ENCODE data around the gene SLC6A8.
"Not testable (repeated sequence)": the region's sequence is repeated elsewhere in the genome, so short reads cannot be mapped to it uniquely, and the experiment has no call there.

The SLC6A8 gene

DNA sequence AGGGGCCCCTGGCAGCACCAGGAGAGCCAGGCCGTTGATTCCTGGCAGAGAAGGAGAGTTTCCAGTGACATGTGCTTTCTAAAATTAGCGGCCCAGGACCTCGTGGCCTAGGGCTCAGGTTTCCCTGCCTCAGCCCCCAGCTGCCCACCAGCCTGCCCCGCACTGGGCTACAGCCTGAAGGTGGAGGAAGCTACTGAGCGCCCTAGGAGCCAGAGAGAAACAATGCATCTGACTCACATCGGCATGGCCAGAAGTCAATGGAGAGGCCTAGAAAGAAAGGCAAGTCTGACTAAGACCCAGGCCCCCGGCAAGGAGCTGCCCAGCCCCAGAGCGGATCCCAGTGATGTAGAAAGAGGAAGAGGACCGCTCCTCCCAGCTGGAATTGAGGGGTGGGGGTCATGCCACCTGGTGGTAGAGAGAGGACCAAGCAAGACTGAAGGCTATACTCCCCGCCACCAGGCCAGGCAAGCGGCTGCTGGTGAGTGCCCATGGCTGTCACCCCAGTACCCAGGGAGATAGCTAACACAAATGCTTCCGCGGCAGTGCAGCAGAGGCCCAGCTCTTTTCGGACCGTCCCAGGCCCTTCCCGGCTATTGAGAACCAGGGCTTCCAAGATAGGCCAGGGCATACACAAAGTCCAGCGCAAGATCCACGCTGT is 17.8 kb downstream of the SLC6A8 start:
- H3K4me3 ChIP-seq (ENCODE audit: low read depth, low read length); DNase-seq (ENCODE audit: low read depth, low spot score); in situ Hi-C loops (cut with HindIII; ENCODE audit: low sequenced_read_pairs): not testable (repeated sequence)
- peak; percentile 10 for TF ChIP-seq CTCF (IDR thresholded peaks at IDR 0.05; ENCODE audit: low read depth, low read length)

DNA sequence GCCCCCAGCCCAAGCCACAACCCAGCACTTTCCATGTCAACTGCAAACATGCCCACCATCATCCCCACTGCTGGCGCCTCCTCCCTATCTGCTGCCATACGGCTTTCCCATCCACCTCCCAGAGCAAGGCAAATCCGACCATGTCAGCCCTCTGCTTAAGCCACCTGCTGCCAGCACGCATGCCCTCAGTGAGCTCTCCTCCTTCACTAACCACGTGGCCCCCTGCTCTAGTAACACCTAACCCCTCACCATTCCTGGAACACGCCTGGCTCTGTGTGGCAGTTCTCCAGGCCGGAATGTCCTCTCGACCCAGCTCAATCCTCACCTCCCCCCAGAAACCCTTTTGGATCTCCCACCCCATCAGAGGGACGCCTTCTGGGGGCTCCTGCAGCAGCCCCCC is 19.1 kb downstream of the SLC6A8 start:
- no peak for DNase-seq (ENCODE audit: low read depth, low spot score)
- TF ChIP-seq CTCF (IDR thresholded peaks at IDR 0.05; ENCODE audit: low read depth, low read length), result no peak
- in situ Hi-C loops (cut with HindIII; ENCODE audit: low sequenced_read_pairs), result no loop called here
- no peak overlapping the region for H3K4me3 ChIP-seq (ENCODE audit: low read depth, low read length)

DNA sequence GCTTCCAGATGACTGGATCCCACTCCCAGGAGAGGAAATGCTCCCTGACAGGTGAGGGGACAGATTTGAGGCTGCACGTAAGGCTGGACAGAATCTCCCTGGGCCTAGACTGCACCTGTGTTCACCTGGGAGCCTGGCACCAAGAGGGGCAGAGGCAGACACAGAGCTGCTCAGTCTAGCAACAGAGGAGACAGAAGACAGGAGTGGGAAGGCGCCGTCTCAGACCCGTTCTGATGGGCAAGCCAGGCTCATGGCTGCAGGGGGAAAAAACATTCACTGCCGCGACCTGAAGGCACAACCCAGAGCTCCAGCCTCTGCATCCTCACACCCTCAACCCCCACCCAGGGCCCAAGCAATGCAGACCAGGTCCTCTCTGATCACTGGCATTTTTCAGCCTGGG is 19.7 kb downstream of the SLC6A8 start:
- no peak overlapping the region for H3K4me3 ChIP-seq (ENCODE audit: low read depth, low read length)
- DNase-seq (ENCODE audit: low read depth, low spot score), result no peak
- no peak for TF ChIP-seq CTCF (IDR thresholded peaks at IDR 0.05; ENCODE audit: low read depth, low read length)
- in situ Hi-C loops (cut with HindIII; ENCODE audit: low sequenced_read_pairs), result no loop called here

DNA sequence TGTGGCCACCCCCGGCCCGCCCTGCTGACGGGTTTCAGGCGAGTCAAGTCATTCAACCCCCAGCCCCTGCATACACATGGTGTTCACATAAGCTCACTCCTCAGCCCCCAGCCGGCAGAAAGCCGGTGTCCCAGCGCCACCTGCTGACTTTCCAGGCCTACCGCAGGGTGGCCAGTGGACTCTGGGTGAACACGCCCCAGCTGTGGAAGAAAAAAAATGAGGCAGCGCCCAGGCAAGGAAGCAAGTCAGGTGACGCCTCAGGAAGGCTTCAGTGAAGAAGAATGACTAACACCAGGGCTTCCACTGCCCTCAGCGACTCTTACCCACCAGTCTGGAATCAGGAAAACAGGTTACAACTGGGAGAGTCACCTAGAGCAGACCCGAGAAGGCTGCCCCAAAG is 20.7 kb downstream of the SLC6A8 start:
- DNase-seq (ENCODE audit: low read depth, low spot score), result peak; percentile 77
- H3K4me3 ChIP-seq (ENCODE audit: low read depth, low read length), result no peak overlapping the region
- in situ Hi-C loops (cut with HindIII; ENCODE audit: low sequenced_read_pairs), result no loop called here
- peak; percentile 74 for TF ChIP-seq CTCF (IDR thresholded peaks at IDR 0.05; ENCODE audit: low read depth, low read length)

GRCh38 chrX:153709726-153710674 is 22.3 kb downstream of the SLC6A8 start:
- H3K4me3 ChIP-seq (ENCODE audit: low read depth, low read length), result no peak overlapping the region
- in situ Hi-C loops (cut with HindIII; ENCODE audit: low sequenced_read_pairs), result no loop called here
- DNase-seq (ENCODE audit: low read depth, low spot score), result no peak
- TF ChIP-seq CTCF (IDR thresholded peaks at IDR 0.05; ENCODE audit: low read depth, low read length), result no peak

DNA sequence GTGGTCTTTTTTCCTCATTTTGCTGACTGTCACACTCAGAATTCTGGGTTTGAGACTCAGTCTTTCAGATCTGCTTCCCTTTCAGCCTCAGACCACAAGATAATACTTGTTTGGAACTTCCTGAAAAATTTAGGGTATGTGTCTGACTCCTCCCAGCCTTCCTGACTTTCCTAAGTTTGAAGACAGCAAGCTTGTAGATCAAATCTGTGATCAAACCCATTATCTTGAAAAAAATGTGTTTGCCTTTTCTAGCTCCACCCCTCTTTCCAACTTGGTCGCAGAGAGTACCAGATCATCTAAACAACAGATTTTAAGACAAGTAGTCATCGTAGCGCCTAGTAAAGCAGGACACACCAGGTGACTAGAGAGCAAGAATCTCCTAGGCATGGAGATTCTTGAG is 26.5 kb downstream of the SLC6A8 start:
- in situ Hi-C loops (cut with HindIII; ENCODE audit: low sequenced_read_pairs), result no loop called here
- no peak overlapping the region for H3K4me3 ChIP-seq (ENCODE audit: low read depth, low read length)
- no peak for TF ChIP-seq CTCF (IDR thresholded peaks at IDR 0.05; ENCODE audit: low read depth, low read length)
- no peak for DNase-seq (ENCODE audit: low read depth, low spot score)
